Activated CD4-positive, alpha-beta T cell treated with anti-CD3 and anti-CD28 coated beads, Interleukin-2, amount 50 U/mL, for 4 hours (primary cell): ENCODE measurements around the gene ERCC1.
"Not testable (repeated sequence)": the region's sequence is repeated elsewhere in the genome, so short reads cannot be mapped to it uniquely, and the experiment has no call there.

Source experiments
- DNase-seq, 2 experiments: peaks; one replicate each; pipeline ENCODE4 v3.0.0-alpha.2; 2020

ERCC1 gene

GRCh38 chr19:45455707-45456499 is 32.2 kb upstream of the ERCC1 start:
- peak; percentile 38 to 54 for DNase-seq

- DNase-seq: no peak
These were observed 28.2 kb upstream of the ERCC1 start for GRCh38 chr19:45451850-45452387.

DNA sequence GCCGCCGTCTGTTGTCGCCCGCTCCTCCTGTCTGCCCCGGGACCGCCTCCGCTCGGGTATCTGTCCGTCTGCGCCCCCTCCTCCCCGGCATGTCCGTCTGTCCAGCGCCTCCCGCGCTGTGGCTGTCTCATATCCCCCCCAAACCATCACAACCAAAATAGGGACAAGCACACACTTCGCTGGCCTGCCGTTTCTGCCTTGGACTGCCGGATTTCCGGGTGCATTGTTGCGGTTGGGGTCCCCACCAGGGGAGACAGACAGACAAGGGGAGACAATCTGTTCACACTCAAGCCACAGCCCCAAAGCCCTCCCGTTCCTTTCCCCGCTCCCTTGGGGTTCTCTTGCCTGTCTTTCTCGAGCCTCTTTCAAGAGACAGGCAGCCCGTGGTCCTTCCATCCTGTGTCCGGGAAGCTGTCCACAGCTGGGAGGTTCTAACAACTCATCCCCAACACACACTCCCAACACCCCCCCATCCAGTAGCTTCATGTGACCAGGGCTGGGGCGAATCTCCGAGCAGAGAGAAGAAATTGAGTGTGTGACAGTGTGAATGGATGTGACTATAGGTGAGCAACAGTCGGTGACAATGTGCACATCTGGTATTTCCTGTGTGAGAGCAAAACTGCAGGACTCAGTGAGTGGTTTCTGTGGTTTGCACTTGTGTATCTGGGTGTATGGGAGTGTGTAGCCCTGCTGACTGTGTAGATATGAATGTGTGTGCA is 27.6 kb upstream of the ERCC1 start:
- DNase-seq: no peak

DNA sequence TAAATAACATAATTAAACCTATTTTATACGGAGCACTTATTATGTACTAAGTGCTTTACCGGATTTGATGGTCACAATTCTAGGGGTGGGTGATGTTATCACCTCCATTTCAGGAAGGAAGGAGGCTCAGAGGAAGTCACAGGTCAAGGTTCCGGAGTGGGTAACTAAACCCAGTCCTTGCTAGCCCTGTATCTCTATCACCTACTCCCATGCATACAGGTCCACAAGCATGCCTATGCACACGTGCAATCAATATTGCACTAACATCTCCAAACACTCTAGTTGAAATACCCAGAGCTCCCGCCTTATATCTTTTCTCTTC is 26.3 kb upstream of the ERCC1 start:
- DNase-seq: no peak

GRCh38 chr19:45448887-45449299 is 25.2 kb upstream of the ERCC1 start:
- DNase-seq: no peak

DNA sequence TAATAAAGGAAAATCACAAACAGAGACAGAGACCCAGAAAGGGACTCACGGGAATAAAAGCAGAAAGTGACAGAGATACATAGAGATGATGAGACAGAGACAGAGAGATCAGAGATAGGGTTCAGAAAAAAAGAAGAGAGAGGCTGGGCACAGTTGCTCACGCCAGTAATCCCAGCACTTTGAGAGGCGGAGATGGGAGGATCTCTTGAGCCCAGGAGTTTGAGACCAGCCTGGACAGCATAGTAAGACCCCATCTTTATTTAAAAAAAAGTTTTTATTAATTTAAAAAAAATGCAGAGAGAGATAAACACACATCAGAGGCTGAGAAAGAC is 24.7 kb upstream of the ERCC1 start:
- DNase-seq: no peak

- DNase-seq: no peak
These were observed 23.2 kb upstream of the ERCC1 start for GRCh38 chr19:45446944-45447343.

DNA sequence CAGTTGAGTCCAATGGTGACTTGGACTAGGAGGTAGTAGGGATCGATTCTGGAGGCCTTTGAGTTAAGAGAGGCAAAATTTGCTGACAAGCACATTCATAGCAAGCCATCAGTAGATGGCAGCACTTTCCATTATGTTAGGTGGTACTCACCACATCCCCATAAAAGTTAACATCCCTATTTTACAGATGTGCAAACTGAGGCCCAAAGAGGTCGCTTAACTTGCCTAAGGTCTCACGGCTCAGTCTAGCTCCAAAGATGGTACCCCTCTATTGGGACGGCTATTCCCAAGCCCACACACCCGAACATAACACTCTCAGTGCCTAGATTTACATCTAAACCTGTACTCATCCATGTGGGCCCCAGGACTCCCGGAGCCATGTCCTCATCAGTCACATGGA is 22.6 kb upstream of the ERCC1 start:
- no peak for DNase-seq

GRCh38 chr19:45445139-45445538 is 21.4 kb upstream of the ERCC1 start:
- no peak for DNase-seq

DNA sequence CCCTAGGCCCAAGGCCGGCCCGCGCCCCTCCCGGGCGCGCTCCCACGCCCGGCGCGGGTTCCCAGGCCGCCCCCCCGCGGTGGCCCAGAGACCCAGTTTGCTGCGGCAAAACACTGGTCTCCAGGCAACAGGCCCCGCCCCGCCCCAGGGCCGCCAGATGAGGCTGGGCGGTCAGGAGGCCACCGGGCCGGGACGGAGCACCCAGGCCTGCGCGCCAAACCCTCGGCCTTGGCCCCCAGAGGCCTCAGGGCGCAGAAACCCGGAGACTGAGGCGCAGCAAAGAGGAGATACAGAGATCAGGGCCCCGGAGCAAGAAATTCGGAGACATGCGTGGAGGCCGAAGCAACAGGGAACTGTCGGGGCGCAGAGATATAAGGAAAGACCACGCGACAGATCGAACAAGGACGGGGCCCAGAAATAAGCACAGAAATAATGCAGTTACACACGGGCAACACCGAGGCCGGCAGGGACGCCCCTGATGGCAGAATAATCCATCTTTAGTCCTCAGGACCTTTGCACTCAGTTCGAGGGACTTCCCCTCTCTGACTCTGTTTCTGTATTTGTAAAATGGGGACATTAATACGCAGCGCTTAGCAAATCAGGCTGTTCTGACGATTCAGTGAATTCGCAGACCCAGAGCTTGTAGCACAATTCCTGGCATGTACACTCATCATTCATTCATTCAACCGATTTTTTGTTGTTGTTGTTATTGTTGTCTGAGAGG is 20.8 kb upstream of the ERCC1 start:
- peak; percentile 56 to 57 for DNase-seq

- no peak for DNase-seq
These were observed 20.0 kb upstream of the ERCC1 start for GRCh38 chr19:45443462-45444317.

DNA sequence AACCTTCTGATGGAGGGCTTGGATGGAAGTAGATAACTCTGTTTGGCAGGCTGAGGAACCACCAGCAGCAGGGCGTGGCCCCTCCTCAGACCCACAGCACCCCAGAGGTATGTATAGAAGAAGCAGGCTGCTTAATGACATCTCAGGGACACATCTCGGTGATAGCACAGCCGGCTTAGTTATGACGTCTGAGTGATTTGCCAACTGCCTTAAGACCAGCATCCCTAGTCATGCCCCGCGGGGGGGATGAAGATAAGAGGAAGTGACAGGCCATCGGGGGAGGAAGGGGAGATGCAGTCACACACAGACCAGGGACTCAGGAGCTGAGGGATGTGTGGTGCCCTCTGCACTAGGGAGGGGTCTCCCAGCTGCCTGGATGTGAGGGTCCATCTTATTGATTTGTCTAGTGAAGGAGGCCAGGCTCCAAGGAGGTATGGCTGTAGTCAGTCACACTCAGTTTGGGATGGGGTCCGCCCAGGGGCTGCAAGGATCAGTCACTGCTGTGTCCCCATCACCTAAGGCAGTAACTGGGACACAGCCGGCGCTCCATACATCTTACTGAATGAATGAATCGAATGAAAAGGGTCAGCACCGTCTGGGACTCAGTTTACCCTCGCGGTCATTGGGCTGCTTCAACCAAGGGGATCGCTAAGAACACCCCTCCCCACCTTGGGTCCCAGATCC is 19.2 kb upstream of the ERCC1 start:
- no peak for DNase-seq

- no peak for DNase-seq
These were observed 18.7 kb upstream of the ERCC1 start for GRCh38 chr19:45442408-45442777.

DNA sequence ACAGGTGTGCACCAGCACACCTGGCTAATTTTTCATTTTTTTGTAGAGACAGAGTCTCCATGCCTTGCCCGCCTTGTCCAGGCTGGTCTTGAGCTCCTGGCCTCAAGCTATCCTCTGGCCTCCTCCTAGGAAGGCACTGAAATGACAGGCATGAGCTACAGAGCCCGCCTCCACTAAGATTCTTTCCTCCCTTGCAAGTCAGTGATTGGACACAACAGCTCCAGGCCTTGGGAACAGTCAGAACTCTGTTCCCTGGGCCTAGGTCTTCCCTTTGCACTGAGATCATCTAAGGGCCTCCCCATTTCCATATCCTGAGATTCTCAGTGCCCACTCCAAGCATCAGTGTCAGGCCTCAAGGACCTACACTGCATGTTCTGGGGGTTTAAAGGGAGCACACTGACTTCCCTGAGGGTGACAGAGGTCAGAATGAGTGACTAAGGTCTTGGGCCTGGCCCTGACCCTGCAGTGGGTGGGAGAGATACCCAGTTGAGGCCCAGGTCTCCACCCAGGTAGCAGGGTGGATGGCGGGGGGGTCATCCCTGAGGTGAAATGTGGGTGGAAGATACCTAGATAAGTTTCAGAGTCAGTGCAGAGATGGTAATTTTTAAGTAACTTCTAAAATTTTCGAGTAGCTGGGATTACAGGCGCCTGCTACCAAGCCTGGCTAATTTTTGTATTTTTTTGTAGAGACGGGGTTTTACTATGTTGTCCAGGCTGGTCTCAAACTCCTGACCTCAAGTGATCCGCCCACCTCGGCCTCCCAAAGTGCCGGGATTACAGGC is 17.3 kb upstream of the ERCC1 start:
- DNase-seq: no peak

- no peak for DNase-seq
These were observed 16.5 kb upstream of the ERCC1 start for GRCh38 chr19:45440259-45440638.

GRCh38 chr19:45439569-45440258 is 16.0 kb upstream of the ERCC1 start:
- peak; percentile 72 to 76 for DNase-seq

DNA sequence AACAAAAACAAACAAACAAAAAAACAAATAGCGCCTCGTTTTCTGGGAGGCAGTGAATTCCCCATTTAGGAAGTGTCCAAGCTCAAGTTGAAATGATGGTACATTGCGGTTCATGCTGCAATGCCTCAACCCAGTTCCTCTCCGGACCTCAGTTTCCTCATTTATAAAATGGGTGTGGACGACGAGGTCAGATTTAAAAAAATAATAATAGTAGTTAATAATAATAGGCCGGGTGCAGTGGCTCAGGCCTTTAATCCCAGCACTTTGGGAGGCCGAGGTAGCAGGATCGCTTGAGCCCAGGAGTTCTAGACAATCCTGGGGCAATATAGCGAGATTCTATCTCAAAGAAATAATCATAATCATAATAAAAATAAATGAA is 15.5 kb upstream of the ERCC1 start:
- DNase-seq: no peak

- no peak for DNase-seq
These were observed 13.6 kb upstream of the ERCC1 start for GRCh38 chr19:45437328-45437727.

GRCh38 chr19:45432543-45432942 is 8.8 kb upstream of the ERCC1 start:
- DNase-seq: not testable (repeated sequence)

- not testable (repeated sequence) for DNase-seq
These were observed 7.3 kb upstream of the ERCC1 start for GRCh38 chr19:45431008-45431407.

GRCh38 chr19:45429896-45430295 is 6.2 kb upstream of the ERCC1 start:
- not testable (repeated sequence) for DNase-seq
